ENCODE measurements around the gene DNER. TPM values are rescaled to one million over a fixed set of nuclear protein-coding genes. Genes with fewer than 3 reads are reported as not detected.

The DNER gene
- total RNA-seq, 1 experiment from 2014 or later, result 3.7 TPM

DNA sequence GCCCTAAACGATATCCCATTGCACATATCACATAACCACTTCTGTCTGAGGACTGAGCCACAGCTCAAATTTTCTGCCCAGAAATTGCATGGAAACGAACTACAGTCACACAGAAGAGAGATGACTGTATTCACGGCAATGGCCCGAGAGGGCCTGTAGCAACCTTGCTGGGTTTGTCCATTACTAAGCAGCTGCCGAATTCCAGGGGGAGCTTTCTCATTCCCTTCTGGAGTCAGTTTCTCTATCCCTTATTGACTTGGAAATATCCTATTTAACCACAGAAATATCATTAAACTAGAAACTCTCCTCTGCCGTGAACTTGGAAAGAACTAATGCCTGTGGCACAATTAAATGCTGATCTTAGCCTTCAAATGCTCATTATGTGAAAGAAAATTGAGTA lies 183.9 kb downstream of the DNER start:
- Mint-ChIP-seq H3K4me1 (peaks cover 10% of the 10 kb centered on the region), H3K4me3 (no peak overlapping the region), H3K27ac (no peak overlapping the region), H3K36me3 (peaks cover 14% of the 10 kb centered on the region), H3K9me3 (peaks cover 22% of the 10 kb centered on the region), H3K27me3 (ENCODE audit: low read depth) (no peaks in the 10 kb centered on the region)
- POLR2A ChIA-PET, result no interaction called here
- CTCF ChIA-PET, result no interaction called here
- DNase-seq (ENCODE audit: low spot score) (no peak), ATAC-seq (no peak)
- no peak for TF ChIP-seq CREB1 (CRISPR knock-in tag; IDR thresholded peaks at IDR 0.05)
- no peak for TF ChIP-seq ZNF317 (CRISPR knock-in tag; IDR thresholded peaks at IDR 0.05; ENCODE audit: borderline replicate concordance, low read depth)

DNA sequence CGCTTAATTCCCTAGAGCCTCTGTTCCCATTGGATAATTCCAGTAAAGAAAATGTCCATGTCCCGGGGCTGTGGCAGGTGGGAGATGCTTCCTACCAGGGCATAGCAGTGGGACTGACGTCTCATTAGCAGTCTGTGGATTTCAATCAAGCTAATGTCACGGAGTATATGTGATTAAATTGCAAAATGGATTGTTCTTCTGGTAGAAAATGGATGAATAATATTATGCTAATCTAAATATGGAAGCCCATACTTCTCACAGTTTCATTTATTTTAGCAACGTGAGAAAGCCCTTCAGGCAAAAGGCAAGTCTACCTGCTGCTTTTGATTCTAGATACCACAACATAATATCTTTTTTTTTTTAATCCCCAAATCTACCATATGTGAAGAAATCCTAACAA lies 185.5 kb downstream of the DNER start:
- H3K4me3 Mint-ChIP-seq, result no peak overlapping the region
- ATAC-seq (no peak), DNase-seq (ENCODE audit: low spot score) (no peak)
- TF ChIP-seq ZNF396 (CRISPR knock-in tag; IDR thresholded peaks at IDR 0.05; ENCODE audit: borderline replicate concordance), result no peak
- TF ChIP-seq, protein P1, sequence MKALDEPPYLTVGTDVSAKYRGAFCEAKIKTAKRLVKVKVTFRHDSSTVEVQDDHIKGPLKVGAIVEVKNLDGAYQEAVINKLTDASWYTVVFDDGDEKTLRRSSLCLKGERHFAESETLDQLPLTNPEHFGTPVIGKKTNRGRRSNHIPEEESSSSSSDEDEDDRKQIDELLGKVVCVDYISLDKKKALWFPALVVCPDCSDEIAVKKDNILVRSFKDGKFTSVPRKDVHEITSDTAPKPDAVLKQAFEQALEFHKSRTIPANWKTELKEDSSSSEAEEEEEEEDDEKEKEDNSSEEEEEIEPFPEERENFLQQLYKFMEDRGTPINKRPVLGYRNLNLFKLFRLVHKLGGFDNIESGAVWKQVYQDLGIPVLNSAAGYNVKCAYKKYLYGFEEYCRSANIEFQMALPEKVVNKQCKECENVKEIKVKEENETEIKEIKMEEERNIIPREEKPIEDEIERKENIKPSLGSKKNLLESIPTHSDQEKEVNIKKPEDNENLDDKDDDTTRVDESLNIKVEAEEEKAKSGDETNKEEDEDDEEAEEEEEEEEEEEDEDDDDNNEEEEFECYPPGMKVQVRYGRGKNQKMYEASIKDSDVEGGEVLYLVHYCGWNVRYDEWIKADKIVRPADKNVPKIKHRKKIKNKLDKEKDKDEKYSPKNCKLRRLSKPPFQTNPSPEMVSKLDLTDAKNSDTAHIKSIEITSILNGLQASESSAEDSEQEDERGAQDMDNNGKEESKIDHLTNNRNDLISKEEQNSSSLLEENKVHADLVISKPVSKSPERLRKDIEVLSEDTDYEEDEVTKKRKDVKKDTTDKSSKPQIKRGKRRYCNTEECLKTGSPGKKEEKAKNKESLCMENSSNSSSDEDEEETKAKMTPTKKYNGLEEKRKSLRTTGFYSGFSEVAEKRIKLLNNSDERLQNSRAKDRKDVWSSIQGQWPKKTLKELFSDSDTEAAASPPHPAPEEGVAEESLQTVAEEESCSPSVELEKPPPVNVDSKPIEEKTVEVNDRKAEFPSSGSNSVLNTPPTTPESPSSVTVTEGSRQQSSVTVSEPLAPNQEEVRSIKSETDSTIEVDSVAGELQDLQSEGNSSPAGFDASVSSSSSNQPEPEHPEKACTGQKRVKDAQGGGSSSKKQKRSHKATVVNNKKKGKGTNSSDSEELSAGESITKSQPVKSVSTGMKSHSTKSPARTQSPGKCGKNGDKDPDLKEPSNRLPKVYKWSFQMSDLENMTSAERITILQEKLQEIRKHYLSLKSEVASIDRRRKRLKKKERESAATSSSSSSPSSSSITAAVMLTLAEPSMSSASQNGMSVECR (CRISPR knock-in tag; IDR thresholded peaks at IDR 0.05; ENCODE audit: borderline replicate concordance), result no peak
- H3K27me3 Mint-ChIP-seq (ENCODE audit: low read depth), result no peaks in the 10 kb centered on the region
- CTCF ChIA-PET, result no interaction called here
- H3K27ac Mint-ChIP-seq, result no peak overlapping the region
- H3K9me3 Mint-ChIP-seq, result peaks cover 22% of the 10 kb centered on the region
- peaks cover 14% of the 10 kb centered on the region for H3K36me3 Mint-ChIP-seq
- H3K4me1 Mint-ChIP-seq, result peaks cover 10% of the 10 kb centered on the region
- POLR2A ChIA-PET, result interaction anchor here (1.5 kb wide), 1 partner anchor 13 kb away, joined by 9 read pairs; no protein-coding TSS in a partner anchor

- H3K36me3 Mint-ChIP-seq, result peaks cover 10% of the 10 kb centered on the region
- no peaks in the 10 kb centered on the region for H3K27me3 Mint-ChIP-seq (ENCODE audit: low read depth)
- peaks cover 12% of the 10 kb centered on the region for H3K9me3 Mint-ChIP-seq
- no peak overlapping the region for H3K4me3 Mint-ChIP-seq
- H3K27ac Mint-ChIP-seq, result no peak overlapping the region
- no peak for ATAC-seq
- DNase-seq (ENCODE audit: low spot score), result no peak
- H3K4me1 Mint-ChIP-seq, result peaks cover 10% of the 10 kb centered on the region
- POLR2A ChIA-PET, result no interaction called here
- no peak for TF ChIP-seq ZNF671 (CRISPR knock-in tag; IDR thresholded peaks at IDR 0.05)
- no peak for TF ChIP-seq NFE2L1 (CRISPR knock-in tag; IDR thresholded peaks at IDR 0.05)
- no peak for TF ChIP-seq IRF2 (CRISPR knock-in tag; IDR thresholded peaks at IDR 0.05; ENCODE audit: borderline replicate concordance, low read depth)
- no peak for TF ChIP-seq ZNF121 (CRISPR knock-in tag; IDR thresholded peaks at IDR 0.05)
- TF ChIP-seq NR3C1 (CRISPR knock-in tag; conservative IDR thresholded peaks at IDR 0.05; ENCODE audit: low read depth), result no peak
- no peak for TF ChIP-seq FOXJ3 (CRISPR knock-in tag; IDR thresholded peaks at IDR 0.05; ENCODE audit: borderline replicate concordance)
- no peak for TF ChIP-seq TCF7 (CRISPR knock-in tag; IDR thresholded peaks at IDR 0.05; ENCODE audit: low read depth)
- no peak for TF ChIP-seq NFATC4 (CRISPR knock-in tag; IDR thresholded peaks at IDR 0.05)
- no peak for TF ChIP-seq ZBTB21 (CRISPR knock-in tag; IDR thresholded peaks at IDR 0.05; ENCODE audit: borderline replicate concordance)
- TF ChIP-seq, protein P2, sequence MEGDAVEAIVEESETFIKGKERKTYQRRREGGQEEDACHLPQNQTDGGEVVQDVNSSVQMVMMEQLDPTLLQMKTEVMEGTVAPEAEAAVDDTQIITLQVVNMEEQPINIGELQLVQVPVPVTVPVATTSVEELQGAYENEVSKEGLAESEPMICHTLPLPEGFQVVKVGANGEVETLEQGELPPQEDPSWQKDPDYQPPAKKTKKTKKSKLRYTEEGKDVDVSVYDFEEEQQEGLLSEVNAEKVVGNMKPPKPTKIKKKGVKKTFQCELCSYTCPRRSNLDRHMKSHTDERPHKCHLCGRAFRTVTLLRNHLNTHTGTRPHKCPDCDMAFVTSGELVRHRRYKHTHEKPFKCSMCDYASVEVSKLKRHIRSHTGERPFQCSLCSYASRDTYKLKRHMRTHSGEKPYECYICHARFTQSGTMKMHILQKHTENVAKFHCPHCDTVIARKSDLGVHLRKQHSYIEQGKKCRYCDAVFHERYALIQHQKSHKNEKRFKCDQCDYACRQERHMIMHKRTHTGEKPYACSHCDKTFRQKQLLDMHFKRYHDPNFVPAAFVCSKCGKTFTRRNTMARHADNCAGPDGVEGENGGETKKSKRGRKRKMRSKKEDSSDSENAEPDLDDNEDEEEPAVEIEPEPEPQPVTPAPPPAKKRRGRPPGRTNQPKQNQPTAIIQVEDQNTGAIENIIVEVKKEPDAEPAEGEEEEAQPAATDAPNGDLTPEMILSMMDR (IDR thresholded peaks at IDR 0.05), result no peak
- no peak for TF ChIP-seq NR2C2 (CRISPR knock-in tag; IDR thresholded peaks at IDR 0.05)
- no peak for TF ChIP-seq ZNF532 (CRISPR knock-in tag; IDR thresholded peaks at IDR 0.05; ENCODE audit: borderline replicate concordance)
- TF ChIP-seq ATF2 (CRISPR knock-in tag; IDR thresholded peaks at IDR 0.05; ENCODE audit: borderline replicate concordance, low read depth), result no peak
- TF ChIP-seq SOX15 (CRISPR knock-in tag; IDR thresholded peaks at IDR 0.05), result no peak
- CTCF ChIA-PET, result interaction anchor here (1.2 kb wide), 2 partner anchors 60 to 184 kb away, joined by 3 to 4 read pairs; no protein-coding TSS in a partner anchor
Observed at GRCh38 chr2:229526951-229527350, 187.4 kb downstream of the DNER start.

Data from WTC11 (cell line).